Activated CD8-positive, alpha-beta memory T cell treated with anti-CD3 and anti-CD28 coated beads for 24 hours (primary cell): ENCODE results near the gene SLN.

Experiments
- DNase-seq: peaks from one replicate; pipeline ENCODE4 v3.0.0-alpha.2; 2020

The SLN gene

DNA sequence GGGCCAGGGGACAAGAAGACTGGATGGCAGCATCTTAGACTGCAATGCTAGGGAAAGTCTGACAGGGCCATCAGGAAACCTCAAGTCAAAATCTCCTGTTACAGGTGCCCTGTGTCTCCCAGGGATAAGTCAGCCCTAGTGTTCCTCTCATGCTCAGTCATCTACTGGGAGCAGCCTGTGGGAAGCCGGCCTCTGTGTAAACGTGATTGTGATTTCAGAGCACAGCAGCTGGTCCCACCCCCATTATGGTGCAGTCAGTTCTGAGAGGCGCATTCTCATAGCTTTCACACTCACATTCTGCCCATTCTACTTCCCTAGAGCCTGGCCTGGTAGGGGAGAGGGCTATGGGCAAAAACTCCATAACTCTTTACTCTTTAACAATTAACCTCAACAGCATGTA is 7.2 kb upstream of the SLN start:
- DNase-seq, result no peak

GRCh38 chr11:107716884-107717532 is 5.2 kb upstream of the SLN start:
- no peak for DNase-seq

DNA sequence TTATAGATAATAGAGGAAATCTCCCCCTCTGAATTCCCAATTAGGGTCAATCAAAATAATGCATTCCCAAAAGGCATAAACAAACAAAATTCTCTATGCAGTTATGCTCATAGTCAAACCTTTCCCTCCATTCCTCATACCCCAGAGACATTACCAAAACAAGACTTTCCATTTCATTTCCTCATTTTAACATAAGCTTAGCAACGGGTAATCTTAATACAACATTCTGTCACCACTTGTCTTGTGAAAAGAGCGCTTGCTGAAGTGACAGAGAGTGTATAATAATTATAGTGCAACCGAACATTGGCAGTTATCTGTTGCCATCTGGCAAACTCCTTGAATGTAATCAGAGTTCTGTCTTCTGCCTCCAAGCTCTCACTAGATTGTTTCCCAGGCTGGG is 1.2 kb upstream of the SLN start:
- DNase-seq, result no peak

- DNase-seq, result no peak
Measured at GRCh38 chr11:107710301-107710700, 1.6 kb downstream of the SLN start.

GRCh38 chr11:107708792-107709191 is 3.1 kb downstream of the SLN start:
- no peak for DNase-seq

GRCh38 chr11:107707807-107708206 is 4.0 kb downstream of the SLN start:
- no peak for DNase-seq

DNA sequence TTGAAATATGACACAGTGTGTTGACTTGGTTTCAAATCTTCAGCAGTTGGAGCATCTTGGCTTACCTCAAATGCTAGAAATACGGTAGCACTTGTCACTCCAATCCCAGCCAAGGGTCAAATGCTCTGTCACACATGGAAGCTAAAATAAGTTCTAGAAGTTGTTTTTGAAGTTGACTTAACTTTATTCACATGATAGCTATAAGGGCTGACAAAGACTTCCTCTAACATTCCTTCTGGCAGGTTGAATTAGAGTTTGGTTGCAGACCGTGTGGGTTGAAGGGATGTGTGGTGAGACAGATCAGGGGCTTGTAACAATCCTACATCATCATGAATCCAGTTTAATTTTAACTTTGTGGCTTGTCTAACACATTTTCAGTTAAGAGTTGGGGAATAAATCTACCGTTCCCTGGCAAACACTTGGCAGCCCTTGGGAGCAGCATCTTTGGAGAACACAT is 4.6 kb downstream of the SLN start:
- DNase-seq, result no peak

GRCh38 chr11:107706531-107706930 is 5.3 kb downstream of the SLN start:
- DNase-seq, result no peak

DNA sequence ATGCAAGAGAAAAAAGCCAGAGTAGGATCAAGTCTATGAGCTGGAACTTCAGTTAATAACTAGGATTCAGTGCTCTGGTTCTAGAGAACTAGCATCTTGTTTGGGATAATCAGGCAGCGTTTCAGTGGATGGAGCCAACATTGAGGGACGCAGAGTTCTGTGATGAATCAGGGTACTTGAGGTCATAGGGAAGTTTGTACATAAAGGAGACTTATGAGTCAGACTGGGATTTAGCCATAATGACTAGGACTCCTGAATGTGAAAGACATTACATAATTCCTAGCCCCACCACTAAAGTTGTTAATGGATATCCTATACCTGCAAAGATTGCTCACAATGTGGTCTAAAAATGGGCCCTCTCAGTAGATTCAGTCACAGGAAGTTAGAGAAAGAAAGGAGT is 6.8 kb downstream of the SLN start:
- DNase-seq, result no peak

DNA sequence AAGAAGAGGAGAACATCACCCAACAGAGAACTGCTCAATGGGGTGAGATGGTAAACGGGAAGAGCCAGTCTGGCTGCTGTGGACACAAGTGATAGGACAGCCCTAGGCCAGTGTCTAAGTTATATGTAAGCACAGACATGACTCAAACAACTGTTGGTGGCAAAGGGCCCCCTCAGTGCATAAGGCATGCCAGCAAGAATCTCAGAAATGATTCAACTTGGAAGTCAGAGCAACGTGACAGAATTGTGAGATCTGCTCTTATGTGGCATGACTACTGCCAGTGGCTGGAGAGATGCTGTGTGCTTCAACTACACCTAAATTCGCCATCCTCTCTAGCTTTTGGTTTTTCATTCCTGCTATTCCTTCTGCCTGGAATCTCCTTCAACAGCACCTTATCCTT is 7.4 kb downstream of the SLN start:
- no peak for DNase-seq

GRCh38 chr11:107702723-107703122 is 9.1 kb downstream of the SLN start:
- no peak for DNase-seq

GRCh38 chr11:107702109-107702660 is 9.7 kb downstream of the SLN start:
- no peak for DNase-seq

DNA sequence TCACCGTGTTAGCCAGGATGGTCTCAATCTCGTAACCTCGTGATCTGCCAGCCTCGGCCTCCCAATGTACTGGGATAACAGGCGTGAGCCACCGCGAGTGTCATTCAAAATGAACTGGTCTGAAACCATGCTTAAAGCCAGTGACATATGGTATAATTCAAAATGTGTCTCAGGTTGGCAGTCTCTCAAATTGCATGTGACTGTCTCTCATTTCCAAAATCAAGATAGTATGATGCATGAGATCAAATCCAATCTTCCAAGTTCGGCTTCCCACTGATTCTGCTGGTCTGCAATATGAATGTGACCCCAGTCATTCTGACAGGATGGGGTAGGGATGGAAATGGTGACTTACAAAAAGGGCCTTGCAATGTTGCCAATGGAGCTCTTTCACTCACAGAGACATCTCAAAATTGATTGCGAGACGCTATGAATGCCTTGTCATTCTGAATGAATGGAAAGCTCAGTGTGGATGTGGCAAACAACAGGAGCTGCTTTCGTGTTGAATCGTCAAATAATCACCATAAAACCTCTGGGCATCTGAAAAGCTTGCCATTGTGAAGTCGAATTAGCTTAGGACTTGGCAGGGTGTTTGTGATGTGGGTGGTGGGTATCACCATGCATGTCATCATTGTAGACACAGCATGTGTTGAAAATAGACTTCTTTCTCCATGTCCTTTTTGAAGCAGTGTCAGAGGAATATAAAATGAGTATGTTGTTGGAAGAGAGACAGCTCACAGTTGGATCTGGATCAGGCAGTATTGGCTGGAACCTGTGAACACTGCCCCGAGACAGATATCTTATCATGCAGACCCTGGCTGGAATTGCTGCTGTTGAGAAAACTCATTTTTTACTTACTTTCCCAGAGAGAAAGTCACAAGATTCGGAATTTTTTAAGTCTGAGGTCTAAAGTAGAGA is 12.2 kb downstream of the SLN start:
- DNase-seq, result no peak

GRCh38 chr11:107697291-107697690 is 14.6 kb downstream of the SLN start:
- DNase-seq, result no peak

GRCh38 chr11:107696140-107696539 is 15.7 kb downstream of the SLN start:
- no peak for DNase-seq

DNA sequence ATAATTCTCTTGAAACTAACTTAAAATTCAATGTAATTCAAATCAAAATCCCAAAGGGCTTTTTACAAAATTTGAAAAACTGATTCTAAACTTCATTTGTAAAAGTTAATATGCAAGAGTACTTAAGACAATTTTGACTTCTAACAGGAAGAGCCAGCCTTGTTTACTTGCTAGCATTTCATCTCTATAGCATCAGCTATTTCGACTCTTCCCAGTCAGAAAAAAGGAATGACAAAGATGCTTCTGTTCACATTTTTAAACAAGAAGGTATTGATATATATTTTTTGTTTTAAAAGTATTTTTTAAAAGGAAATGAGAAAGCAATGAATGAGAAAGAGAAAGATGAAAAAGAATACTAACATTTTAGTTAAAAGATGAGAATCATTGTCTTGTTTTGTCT is 16.4 kb downstream of the SLN start:
- DNase-seq, result no peak

DNA sequence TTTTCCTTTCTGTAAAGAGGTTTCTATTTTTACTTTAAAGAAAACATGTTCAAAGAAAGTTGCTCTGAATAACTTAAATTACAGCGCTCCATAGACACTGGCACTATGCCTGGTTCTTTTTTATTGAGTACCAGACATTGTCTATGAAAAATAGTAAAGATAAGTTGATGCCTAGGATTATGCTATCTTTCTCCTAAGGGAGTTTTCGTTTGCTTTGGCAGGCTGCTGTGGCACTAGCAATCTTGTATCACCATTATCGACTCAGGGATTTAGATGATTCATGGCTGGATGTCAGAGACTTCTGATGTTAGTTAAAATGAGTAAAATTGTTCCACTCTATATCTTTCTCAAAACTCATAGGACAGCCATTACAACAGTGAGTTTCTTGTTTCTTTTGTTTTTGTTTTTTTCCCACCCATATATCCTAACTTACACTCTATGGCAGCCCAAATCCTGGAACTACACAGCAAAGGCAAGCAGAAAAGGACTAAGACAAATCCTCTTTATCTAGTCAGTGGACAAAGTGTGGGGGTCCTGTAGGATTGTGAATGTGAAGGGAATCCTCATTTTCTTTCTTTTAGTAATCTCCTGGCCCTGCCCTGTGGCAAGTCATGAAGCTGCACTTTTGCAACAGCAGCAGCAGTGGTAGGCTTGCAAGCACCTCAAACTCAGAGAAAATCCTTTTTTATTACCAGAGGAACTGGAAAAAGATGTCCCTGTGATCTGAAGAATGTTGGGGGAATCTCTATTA is 20.7 kb downstream of the SLN start:
- no peak for DNase-seq

DNA sequence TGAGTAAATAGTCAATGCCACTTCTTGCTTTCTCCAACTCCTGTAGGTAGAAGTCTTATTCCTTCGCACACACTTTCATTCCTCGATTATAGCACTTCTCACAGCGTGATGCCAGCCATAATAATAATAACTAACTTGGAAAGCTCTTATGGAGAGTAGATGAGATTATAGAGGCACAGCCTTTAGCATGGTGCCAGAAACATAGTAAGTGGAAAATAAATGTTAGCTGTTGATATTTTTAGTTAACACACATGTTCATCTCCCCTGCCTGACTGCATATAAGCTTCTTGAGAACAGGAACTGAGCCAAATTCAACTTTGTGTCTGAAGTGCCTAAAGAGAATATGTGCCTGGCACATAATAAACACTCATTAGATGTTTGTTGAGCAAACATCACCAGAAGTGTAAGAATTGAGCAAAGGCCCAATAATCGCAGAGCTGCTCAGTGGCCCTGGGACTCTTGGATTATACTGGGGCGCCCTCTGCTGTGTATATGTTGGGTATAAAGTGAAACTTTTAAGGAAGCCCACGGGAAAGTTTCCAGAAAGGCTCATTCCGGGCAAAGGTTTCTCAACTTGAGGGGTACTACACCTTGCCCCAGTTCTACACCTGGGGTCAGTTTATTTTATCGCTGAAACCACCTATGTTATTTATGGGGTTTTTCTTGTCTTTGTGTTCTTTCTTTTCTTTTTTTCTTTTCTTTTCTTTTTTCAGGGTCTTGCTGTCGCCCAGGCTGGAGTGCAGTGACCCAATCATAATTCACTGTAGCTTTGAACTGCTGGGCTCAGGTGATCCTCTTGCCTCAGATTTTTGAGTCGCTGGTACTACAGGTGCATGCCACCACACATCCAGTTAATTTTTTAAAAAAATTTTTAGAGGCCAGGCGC is 22.3 kb downstream of the SLN start:
- DNase-seq, result peak; percentile 72

- no peak for DNase-seq
Measured at GRCh38 chr11:107688322-107688918, 23.4 kb downstream of the SLN start.

- no peak for DNase-seq
Measured at GRCh38 chr11:107683807-107684206, 28.0 kb downstream of the SLN start.

GRCh38 chr11:107683061-107683460 is 28.8 kb downstream of the SLN start:
- DNase-seq, result no peak

DNA sequence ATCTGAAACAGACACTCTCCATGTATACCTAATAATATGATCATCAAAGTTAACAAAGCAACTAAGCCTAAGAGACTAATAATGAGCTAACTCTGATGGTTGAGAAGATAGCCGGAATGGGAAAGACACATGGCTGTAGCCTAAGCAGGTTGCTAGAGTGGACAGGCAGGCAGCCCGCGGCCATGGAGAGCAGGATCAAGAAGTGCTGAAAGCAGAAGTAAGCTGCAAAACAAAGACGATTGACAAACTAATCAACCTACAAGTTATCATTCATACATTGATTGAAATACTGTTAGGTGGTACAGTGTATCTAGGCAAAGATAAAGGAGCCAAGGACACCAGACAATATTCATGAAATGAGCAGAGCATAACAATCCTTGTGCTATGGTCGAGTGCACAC is 29.3 kb downstream of the SLN start:
- DNase-seq, result no peak
